Activated CD4-positive, alpha-beta T cell treated with anti-CD3 and anti-CD28 coated beads, Interleukin-2, amount 50 U/mL, for 4 hours (primary cell): ENCODE results near the gene ARSD.
"Not testable (repeated sequence)": the region's sequence is repeated elsewhere in the genome, so short reads cannot be mapped to it uniquely, and the experiment has no call there.

Experiments used
- DNase-seq, 2 experiments: peaks; one replicate each; pipeline ENCODE4 v3.0.0-alpha.2; 2020

ARSD gene

DNA sequence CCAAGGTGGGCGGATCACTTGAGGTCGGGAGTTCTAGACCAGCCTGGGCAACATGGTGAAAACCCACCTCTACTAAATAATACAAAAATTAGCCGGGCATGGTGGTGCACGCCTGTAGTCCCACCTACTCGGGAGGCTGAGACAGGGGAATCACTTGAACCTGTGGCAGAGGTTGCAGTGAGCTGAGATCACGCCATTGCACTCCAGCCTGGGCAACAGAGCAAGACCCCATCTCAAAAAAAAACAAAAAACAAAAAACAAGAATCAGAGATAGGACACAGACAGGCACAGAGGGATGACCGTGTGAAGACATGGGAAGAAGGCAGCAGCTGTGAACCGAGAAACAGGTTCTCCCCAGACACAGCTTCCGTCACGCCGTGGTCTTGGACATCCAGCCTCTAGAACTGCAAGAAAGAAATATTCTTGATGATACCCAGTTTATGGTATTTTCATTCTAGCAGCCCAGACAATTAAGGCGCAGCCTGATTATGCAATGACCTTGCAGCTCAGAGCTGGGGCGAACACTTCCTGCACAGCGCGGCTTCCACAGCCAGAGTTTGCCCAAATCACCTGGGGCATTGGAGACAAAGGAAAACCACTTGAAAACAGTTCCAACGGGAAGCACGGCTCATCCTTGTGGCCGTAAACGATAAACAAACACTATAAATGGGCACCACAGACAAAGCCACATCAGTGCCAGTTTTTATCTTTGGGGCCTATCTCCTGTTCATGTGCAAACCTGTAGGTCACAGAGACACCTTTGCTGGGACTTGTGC, 4.2 kb upstream of the ARSD start:
- no peak for DNase-seq

DNA sequence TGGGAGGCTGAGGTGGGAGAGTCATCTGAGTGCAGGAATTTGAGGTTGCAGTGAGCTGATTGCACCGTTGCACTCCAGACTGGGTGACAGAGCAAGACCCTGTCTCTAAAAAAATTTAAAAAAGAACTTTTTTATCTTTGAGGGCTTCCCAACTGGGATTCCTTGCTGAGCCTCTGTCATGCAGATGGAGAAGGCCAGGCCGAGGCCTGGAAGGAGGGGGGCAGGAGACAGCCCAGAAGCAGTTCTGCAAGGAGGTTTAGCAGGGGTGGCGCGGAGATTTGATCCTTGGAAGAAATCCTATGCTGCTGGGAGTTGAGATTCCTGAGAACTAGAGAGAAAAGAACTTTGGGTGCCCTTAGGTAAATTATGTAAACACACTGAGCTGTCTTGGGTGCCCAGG, 2.5 kb upstream of the ARSD start:
- DNase-seq: no peak

DNA sequence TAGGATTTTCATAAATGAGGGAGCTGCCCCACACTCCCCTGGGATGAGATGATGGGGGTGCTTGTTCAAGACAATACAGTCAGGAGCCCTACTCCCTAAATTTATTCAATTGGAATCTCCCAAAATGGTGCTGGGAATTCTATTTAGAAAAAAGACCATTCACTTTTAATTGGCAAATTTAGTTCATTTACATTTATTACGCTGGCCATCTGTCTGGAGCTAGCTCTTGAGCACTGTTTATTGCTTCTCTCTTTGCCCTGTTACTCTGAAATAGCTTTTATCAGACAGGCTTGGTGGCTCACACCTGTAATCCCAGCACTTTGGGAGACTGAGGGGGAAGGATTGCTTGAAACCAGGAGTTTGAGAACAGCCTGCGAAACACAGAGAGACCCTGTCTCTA, 2.0 kb upstream of the ARSD start:
- DNase-seq: no peak

DNA sequence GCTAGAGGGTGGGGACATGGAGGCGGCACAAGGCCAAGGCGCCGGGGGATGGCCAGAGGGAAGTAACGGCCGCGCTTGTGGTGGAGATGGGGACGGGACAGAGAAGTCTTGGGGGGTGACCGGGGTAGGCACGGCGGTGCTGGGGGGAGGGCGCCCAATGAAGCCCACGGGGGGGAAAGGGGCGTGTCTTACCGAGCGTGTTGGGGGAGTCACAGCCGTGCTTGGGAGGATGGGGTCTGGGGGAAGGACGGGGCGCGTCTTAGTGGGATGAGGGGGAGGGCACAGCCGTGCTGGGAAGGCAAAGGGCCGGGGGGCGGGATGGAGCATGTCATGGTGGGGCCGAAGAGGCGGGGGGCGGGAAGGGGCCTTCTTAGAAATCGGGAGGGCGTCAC, 952 bp downstream of the ARSD start:
- DNase-seq: no peak

DNA sequence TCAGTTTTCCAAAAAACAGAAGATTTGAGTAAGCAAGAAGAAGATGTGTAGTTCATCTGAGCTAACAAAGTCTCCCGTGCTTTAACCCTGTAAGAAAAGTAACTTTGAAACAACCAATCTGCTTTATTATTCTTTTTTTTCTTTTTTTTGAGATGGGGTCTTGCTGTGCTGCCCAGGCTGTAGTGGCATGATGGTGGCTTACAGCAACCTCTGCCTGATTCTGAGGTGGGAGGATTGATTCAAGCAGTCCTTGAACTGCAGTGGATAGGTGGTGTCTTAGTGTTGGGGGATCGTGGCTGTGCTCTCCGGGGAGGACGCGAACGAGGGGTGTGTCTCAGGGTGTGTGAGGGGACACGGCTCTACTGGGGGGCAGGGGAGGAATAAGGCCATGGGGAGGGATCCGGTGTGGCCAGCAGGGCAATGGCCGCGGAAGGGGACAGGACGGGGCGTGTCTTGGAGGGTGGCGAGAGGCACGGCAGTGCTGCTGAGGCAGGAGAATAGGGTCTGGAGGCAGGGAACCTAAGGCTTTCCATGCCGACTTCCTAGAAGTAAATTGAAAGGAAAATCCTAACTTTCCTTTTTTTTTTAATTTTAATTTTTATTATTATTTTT, 2.4 kb downstream of the ARSD start:
- no peak for DNase-seq

DNA sequence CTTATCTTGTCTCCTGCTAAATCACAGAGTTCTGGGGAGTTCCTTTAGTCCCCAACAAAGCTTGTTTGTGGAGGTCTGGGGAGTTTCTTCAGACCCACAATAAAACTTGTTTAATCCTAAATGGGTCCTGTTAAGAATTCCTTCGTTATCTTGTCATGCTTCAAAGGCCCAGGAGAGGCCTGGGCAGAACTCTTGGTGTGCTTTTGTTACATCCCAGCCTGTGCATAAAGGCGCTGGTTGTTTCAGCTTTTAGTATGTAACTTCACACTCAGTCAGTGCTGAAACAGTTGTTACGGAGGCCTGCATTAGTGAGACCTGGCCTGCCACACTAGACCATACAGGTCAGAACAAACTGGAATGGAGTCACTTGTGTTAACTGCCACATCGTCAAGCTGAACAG, 2.9 kb downstream of the ARSD start:
- not testable (repeated sequence) for DNase-seq

DNA sequence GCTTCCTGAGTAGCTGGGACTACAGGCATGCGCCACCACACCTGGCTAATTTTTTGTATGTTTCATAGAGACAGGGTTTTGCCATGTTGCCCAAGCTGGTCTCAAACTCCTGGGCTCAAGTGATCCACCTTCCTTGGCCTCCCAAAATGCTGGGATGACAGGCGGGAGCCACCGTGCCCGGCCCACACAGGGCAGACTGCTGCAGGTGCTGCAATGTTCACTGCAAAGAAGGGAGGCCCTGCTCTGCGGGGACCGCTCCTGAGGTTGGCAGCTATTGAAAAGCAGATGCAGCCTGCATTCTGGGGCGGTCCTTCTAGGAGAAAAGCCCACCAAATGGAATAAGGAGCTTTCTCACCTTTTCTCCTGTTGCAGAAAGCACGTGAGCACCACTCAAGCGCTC, 5.0 kb downstream of the ARSD start:
- no peak for DNase-seq

DNA sequence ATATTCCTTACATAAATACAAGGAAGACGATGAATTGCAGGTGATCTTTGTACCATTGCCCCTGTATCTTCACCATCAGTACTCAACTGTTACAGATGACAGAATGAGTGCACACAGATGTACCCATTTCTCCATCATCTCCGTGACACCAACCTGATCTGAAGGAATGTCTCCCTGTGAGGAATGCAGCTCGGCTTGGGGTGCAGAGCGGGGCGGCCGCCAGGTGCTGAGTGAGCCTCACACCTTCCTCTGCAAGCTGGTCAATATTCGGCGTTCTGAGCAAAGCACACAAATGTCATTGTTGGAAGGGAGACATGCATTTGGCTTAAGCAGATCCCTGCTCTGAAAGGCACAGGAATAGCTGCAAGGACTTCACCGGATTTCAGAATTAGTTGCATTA, 7.4 kb downstream of the ARSD start:
- no peak for DNase-seq

DNA sequence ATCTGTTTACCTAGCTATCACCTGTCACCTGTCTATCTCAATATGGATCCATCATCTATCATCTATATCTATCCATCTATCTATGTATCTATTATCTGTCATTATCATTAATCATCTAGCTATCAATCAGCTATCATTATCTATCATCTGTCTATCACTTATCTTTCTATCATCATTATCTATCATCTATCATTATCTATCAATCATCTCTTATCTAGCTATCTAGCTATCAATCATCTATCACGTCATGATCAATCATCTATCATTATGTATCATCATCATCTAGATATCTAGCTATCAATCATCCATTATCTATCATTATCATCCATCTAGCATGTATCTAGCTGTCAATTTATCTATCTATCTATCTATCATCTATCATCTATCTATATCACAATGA, 7.9 kb downstream of the ARSD start:
- no peak for DNase-seq

DNA sequence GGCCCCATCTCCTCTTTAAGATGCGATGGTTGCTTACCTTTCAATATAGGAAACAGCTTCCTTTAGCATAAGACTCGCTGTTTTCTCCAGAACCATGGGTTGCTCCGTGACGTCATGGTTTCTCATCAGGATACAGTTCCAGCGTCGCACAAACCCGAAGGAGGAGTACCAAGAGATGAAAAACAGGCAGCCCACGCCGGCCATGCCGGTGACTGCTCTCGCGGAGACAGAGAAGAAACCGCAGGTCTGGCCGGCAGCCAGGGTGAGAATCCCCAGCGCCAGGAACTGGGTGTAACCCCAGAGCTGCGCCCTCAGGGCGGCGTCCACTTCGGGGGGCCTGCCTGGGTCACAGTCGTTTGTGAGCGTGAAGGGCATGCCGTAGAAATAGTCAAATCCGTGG, 11.4 kb downstream of the ARSD start:
- DNase-seq: no peak

DNA sequence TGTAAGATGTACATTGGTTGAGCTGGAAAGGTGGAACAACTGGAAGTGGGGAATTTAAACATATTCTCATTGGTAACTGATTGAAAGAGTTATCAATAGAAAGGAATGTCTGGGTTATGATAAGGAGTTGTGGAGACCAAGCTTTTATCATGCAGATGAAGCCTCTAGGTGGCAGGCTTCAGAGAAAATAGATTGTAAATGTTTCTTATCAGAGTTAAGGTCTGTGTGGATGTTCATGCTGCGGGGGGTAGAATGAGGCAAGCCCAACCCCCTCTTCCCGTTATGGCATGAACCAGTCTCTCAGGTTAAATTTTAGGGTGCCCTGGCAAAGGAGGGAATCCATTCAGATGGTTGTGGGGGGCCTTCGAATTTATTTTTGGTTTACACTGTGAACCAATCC, 16.0 kb downstream of the ARSD start:
- DNase-seq: no peak

DNA sequence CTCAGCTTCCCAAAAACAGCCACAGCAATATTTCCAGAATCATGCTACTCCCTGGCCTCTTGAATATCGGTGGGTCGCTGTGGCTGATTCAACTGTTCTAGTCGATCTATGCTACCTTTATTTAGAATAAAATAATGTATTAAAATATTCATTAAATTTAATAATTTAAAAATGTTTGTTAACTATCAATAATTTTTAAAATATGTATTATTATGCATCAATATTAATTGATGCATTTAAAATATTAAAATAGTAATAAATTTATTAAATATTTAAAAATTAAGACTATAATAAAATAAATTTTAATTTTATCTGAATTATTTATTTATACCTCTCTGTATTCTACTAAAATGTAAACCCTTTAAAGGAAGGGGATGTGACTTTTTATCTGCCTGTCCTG, 19.0 kb downstream of the ARSD start:
- no peak for DNase-seq

DNA sequence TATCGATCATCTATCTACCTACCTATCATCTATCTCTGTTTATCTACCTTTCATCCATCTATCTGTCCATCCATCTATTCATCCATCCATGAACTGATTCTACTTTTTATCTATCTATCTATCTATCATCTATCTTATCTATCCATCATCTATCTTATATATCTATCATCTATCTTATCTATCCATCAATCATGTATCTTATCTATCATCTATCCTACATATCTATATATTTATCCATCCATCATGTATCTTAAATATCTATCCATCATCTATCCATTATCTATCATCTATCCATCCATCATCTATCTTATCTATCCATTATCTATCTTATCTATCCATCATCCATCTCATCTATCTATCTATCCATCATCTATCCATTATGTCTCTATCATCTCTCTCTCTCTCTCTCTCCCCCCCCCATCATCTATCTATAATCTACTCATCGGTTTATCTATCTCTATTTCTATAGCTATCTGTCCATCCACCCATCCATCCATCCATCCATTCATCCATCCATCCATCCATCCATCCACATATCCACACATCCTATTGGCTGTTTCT, 20.9 kb downstream of the ARSD start:
- DNase-seq: no peak

DNA sequence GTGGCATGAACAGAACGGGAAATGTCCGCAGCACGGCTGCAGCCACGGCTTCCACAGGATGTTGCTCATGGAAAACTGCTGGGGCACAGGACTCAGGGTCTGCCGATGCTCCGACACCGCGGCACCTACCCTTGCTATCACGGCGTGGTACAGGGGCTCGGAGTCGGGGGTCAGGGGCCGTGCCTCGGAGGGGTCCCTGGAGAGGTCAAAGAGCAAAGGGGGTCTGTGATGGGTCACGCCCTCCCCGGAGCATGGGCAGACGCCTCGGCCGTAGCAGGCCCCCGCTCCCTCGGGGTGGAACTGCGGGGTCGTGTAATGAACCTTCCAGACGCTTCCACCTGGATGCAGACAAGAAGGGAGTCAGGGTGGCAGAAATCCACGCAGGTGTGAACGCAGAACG, 21.8 kb downstream of the ARSD start:
- DNase-seq: no peak

DNA sequence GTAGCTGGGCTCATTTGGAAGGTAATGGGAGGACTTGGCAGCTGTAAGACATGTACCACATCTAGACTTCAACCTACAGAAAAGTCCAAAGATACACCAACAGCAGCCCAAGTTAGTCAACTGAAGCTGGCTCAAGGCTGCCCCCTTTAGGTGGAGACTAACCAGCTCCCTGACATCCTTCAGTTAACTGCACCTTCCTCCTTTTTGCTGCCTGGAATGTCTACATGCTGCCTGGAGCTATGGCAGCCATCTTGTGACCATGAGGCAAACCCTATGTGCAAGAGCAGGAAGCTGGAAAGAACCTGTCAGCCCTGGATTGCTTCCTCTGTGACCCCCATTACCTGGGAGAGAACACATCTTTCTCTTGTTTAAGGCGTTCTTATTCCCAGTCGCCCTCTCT, 25.8 kb downstream of the ARSD start:
- DNase-seq: no peak

DNA sequence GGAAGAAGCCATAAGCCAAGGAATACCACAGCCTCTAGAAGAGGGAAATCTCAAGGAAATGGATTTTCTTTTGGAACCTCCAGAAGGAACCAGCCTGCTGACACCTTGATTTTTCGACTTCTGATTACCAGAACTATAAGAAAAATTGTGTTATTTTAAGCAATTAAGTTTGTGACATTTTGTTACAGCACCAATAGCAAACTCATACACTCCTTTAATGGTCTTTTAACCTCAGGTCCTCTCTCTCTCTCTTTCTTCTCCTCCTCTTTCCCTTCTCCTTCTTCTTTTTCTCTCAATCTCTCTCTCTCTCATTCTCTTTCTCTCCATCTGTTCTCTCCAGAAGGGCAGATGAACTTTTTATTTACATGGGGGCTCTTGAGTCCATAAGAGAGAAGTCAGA, 26.3 kb downstream of the ARSD start:
- no peak for DNase-seq

DNA sequence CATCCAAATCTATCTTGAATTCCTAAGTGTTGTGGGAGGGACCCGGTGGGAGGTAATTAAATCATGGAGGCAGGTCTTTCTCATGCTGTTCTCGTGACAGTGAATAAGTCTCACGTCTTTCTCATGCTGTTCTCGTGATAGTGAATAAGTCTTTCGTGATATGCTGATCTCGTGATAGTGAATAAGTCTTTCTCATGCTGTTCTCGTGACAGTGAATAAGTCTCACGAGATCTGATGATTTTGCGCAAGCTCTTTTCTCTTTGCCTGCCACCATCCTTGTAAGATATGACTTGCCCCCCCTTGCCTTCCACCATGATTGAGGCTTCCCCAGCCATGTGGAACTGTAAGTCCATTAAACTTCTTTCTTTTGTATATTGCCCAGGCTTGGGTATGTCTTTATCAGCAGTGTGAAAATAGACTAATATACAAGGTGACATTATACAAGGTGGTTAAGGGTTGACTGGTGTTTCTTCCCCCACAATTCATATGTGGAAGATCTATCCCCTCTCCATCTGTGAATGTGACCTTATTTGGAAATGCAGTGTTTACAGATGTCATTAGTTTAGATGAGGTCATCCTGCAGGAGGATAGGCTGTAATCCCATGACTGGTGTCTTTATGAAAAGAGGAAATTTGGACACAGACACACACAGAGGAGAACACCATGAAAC, 27.6 kb downstream of the ARSD start:
- DNase-seq: no peak

DNA sequence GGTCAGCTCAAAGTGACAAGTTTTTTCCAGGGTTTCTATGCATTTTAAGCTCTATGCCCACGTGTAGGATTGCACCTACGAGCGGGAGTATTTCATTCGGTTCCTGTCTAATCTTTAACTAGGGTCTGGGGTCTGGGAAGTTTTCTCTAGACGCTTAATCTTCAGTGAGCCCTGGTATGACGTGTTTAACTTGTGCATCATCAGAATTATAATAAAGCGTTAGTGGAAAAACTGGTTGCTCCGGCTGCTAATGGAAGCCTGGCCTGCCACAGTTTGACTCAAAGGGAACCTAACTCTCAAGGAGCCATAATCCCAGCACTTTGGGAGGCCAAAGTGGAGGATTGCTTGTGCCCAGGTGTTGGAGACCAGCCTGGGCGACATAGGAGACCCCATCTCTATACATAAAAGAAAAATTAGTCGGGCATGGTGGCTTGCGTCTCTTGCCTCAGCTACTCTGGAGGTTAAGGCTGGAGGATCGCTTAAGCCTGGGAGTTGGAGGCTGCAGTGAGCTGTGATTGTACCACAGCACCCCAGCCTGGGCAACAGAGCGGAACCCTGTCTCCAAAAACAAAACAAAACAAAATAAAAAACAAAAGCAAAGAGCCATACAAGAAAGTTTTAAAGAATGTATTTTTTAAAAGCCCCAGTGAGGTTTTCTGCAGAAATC, 30.2 kb downstream of the ARSD start:
- no peak for DNase-seq

DNA sequence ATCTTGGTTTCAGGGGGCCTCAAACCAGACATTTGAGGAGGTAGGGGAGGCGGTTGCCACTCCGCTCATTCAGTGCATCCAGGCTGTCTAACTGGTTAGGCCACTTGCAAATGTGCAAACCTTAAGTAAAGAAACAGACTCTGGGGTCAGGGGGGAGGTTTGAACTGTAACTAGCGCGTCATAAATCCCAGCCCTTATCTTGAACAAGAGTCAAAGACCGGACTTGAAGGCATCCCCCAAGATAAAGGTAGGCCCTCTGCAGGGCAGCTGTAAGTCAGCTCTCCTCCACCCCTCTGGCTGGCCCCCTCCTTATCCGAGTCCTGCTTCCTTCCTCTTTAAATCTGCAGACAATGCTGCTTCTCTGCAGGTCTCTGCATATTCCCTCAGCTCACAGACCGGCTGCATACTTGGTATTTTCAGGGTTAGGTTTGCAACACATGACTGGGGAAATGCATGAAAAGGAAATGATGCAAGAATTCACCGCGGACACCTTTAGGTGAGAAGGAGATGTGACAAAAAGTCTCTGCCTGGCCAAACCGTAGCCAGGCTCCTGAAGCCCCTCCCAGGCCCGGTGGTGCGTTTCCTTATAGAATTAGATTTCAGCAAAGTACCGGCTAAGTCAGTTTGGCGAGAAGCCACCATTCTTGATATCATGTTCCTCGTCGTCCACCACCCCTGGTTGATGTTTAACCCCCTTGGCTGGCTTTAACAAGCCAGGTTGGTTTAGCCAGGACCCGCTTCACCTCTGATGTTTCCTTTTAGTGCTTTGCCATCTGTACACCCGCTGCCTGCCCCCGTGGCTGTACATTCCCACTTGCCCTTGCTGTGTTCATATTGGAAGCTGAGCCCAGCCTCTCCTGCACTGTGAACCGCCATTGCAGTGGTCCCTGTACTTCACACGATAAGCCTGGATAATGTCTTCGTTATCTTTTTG, 31.2 kb downstream of the ARSD start:
- not testable (repeated sequence) for DNase-seq

DNA sequence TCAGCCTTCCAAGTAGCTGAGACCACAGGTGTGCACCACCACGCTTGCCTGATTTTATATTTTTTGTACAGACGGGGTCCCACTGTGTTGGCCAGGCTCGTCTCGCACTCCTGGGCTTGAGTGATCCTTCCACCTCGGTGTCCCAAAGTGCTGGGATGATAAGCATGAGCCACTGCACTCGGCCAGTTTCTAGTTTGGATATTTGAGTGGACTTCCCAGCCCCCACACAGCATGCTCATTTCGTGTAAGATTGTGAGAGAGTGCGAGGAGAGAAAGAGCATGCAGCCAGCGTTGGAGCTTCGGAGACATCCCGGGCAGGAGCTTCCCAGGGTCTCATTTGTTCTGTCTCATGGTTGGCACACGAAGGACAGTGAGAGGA, 31.8 kb downstream of the ARSD start:
- no peak for DNase-seq

DNA sequence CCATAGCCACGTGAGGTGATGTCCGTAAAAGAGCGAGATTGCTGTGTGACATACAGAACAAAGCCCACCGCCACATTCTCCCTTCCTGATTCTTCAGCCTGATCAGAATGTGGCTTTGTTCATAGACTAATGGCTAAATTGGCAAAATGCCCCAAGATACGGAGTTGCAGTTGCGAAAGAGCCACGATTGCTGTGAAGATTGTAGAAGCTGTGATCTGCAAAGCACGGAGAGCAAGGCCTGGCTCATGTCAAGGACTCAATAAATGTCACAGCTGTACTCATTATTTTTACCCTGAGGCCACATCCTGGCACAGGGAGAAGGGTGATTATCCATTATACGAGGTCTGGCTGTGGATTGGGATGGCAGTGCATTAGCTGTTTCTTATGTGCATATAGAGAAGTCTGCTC, 34.2 kb downstream of the ARSD start:
- DNase-seq: no peak

DNA sequence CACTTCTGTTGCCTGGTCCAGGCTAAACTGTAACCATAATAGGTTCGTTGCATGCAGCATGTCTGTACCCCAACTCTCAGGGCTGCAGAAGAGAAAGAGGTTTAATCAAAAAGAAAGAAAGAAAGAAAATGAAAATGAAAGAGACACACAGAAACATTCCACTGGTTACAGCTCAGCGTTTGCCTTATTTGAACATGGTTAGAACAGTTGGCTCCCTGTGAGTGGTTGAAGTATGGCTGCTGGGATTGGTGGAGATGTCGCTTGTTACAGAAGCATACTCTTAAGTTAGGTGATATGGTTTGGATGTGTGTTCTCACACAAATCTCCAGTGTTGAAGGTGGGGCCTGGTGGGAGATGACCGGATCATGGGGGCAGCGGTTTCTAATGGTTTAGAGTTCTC, 36.3 kb downstream of the ARSD start:
- DNase-seq: no peak
